ENCODE data around the gene SNTG2.

SNTG2 gene

DNA sequence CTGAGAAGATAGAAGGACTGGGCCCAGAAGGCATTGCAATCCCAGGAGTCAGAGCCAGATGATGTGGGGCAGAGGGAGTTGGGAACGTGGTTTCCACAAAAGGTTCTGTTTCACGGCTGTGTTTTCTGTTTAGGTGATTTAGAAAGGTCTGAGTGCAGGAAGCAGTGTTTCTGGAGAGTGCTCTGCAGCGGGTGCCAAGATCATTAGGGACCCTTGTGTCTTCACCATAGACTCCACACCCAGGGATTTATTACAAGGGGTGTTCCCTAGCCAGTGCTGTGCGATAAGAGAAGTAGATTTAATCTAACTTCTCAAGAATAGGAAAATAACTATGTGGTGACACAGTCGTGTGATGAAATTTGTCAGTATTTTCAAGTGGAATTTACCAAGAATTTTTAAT, 241.5 kb downstream of the SNTG2 start:
- TF ChIP-seq, protein P1, sequence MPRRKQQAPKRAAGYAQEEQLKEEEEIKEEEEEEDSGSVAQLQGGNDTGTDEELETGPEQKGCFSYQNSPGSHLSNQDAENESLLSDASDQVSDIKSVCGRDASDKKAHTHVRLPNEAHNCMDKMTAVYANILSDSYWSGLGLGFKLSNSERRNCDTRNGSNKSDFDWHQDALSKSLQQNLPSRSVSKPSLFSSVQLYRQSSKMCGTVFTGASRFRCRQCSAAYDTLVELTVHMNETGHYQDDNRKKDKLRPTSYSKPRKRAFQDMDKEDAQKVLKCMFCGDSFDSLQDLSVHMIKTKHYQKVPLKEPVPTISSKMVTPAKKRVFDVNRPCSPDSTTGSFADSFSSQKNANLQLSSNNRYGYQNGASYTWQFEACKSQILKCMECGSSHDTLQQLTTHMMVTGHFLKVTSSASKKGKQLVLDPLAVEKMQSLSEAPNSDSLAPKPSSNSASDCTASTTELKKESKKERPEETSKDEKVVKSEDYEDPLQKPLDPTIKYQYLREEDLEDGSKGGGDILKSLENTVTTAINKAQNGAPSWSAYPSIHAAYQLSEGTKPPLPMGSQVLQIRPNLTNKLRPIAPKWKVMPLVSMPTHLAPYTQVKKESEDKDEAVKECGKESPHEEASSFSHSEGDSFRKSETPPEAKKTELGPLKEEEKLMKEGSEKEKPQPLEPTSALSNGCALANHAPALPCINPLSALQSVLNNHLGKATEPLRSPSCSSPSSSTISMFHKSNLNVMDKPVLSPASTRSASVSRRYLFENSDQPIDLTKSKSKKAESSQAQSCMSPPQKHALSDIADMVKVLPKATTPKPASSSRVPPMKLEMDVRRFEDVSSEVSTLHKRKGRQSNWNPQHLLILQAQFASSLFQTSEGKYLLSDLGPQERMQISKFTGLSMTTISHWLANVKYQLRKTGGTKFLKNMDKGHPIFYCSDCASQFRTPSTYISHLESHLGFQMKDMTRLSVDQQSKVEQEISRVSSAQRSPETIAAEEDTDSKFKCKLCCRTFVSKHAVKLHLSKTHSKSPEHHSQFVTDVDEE (CRISPR knock-in tag; IDR thresholded peaks at IDR 0.05) = no peak
- ATAC-seq = no peak

- ATAC-seq = no peak
- TF ChIP-seq BACH2 (CRISPR knock-in tag; IDR thresholded peaks at IDR 0.05; ENCODE audit: borderline replicate concordance) (no peak), RARB (CRISPR knock-in tag; IDR thresholded peaks at IDR 0.05) (no peak), ZNF70 (CRISPR knock-in tag; IDR thresholded peaks at IDR 0.05) (no peak), TCF4 (CRISPR knock-in tag; IDR thresholded peaks at IDR 0.05; ENCODE audit: borderline replicate concordance) (no peak), OSR1 (CRISPR knock-in tag; IDR thresholded peaks at IDR 0.05) (no peak), PATZ1 (CRISPR knock-in tag; IDR thresholded peaks at IDR 0.05; ENCODE audit: borderline replicate concordance) (no peak)
- TF ChIP-seq, protein P2, sequence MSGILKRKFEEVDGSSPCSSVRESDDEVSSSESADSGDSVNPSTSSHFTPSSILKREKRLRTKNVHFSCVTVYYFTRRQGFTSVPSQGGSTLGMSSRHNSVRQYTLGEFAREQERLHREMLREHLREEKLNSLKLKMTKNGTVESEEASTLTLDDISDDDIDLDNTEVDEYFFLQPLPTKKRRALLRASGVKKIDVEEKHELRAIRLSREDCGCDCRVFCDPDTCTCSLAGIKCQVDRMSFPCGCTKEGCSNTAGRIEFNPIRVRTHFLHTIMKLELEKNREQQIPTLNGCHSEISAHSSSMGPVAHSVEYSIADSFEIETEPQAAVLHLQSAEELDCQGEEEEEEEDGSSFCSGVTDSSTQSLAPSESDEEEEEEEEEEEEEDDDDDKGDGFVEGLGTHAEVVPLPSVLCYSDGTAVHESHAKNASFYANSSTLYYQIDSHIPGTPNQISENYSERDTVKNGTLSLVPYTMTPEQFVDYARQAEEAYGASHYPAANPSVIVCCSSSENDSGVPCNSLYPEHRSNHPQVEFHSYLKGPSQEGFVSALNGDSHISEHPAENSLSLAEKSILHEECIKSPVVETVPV (CRISPR knock-in tag; IDR thresholded peaks at IDR 0.05) = no peak
- TF ChIP-seq, protein P1 (CRISPR knock-in tag; IDR thresholded peaks at IDR 0.05) = no peak
These were observed 243.2 kb downstream of the SNTG2 start for GRCh38 chr2:1193801-1194200.

- no peak for ATAC-seq
These were observed 253.1 kb downstream of the SNTG2 start for GRCh38 chr2:1203772-1204171.

More at GRCh38 chr2:1203772-1204171, 253.1 kb downstream of the SNTG2 start:
- no peak for TF ChIP-seq RARB (CRISPR knock-in tag; IDR thresholded peaks at IDR 0.05)
- no peak for TF ChIP-seq PATZ1 (CRISPR knock-in tag; IDR thresholded peaks at IDR 0.05; ENCODE audit: borderline replicate concordance)
- TF ChIP-seq BACH2 (CRISPR knock-in tag; IDR thresholded peaks at IDR 0.05; ENCODE audit: borderline replicate concordance) = no peak
- no peak for TF ChIP-seq POU6F1 (CRISPR knock-in tag; IDR thresholded peaks at IDR 0.05; ENCODE audit: borderline replicate concordance, low read depth)
- no peak for TF ChIP-seq SNAI2 (CRISPR knock-in tag; IDR thresholded peaks at IDR 0.05)
- TF ChIP-seq TCF4 (CRISPR knock-in tag; IDR thresholded peaks at IDR 0.05; ENCODE audit: borderline replicate concordance) = no peak
- no peak for TF ChIP-seq ZFP3 (CRISPR knock-in tag; IDR thresholded peaks at IDR 0.05)
- no peak for TF ChIP-seq ISL1 (CRISPR knock-in tag; IDR thresholded peaks at IDR 0.05)
- TF ChIP-seq ZNF565 (CRISPR knock-in tag; conservative IDR thresholded peaks at IDR 0.05; ENCODE audit: low read depth) = no peak
- TF ChIP-seq ZNF70 (CRISPR knock-in tag; IDR thresholded peaks at IDR 0.05) = no peak
- TF ChIP-seq, protein P3, sequence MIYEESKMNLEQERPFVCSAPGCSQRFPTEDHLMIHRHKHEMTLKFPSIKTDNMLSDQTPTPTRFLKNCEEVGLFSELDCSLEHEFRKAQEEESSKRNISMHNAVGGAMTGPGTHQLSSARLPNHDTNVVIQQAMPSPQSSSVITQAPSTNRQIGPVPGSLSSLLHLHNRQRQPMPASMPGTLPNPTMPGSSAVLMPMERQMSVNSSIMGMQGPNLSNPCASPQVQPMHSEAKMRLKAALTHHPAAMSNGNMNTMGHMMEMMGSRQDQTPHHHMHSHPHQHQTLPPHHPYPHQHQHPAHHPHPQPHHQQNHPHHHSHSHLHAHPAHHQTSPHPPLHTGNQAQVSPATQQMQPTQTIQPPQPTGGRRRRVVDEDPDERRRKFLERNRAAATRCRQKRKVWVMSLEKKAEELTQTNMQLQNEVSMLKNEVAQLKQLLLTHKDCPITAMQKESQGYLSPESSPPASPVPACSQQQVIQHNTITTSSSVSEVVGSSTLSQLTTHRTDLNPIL (CRISPR knock-in tag; IDR thresholded peaks at IDR 0.05; ENCODE audit: low read depth) = no peak
- no peak for TF ChIP-seq ZNF8 (CRISPR knock-in tag; IDR thresholded peaks at IDR 0.05)
- TF ChIP-seq OSR1 (CRISPR knock-in tag; IDR thresholded peaks at IDR 0.05) = no peak
- no peak for TF ChIP-seq GLIS3 (CRISPR knock-in tag; IDR thresholded peaks at IDR 0.05)
- TF ChIP-seq TOX (CRISPR knock-in tag; IDR thresholded peaks at IDR 0.05; ENCODE audit: borderline replicate concordance) = no peak
- TF ChIP-seq, protein P1 (CRISPR knock-in tag; IDR thresholded peaks at IDR 0.05) = no peak
